GM23248 (cell line): Measurements from ENCODE around the gene FAM149B1. TPM values are rescaled to one million over a fixed set of nuclear protein-coding genes. Genes with fewer than 3 reads are reported as not detected.
A peak's percentile ranks its signal among the peaks of the same experiment; 100 is the strongest.
"Not testable (repeated sequence)": the region's sequence is repeated elsewhere in the genome, so short reads cannot be mapped to it uniquely, and the experiment has no call there.

Experiments
- DNase-seq: peaks from one replicate; pipeline ENCODE4 v3.0.0-alpha.2; 2015
- H2AFZ ChIP-seq: fragments of 200-600 bp; sonication (generic); 2 replicates; pipeline ENCODE4 v1.6.1; 2016; ENCODE audit warnings: antibody characterized with exemption
- H3F3A ChIP-seq: fragments of 200-600 bp; sonication (generic); 2 replicates; pipeline ENCODE4 v1.6.1; 2016; ENCODE audit warnings: mild to moderate bottlenecking, antibody characterized with exemption, mixed run types; ENCODE audit not compliant: insufficient read depth
- H3K27ac ChIP-seq: fragments of 200-600 bp; sonication (generic); 2 replicates; pipeline ENCODE4 v1.5.1; 2016; ENCODE audit warnings: mild to moderate bottlenecking
- H3K27me3 ChIP-seq: fragments of 200-600 bp; sonication (generic); replicated peaks from 2 replicates; pipeline ENCODE4 v1.6.1; 2016; ENCODE audit warnings: mild to moderate bottlenecking; ENCODE audit not compliant: insufficient read depth
- H3K36me3 ChIP-seq: fragments of 200-600 bp; sonication (generic); 2 replicates; pipeline ENCODE4 v1.6.1; 2016; ENCODE audit warnings: low read depth, mild to moderate bottlenecking
- H3K4me1 ChIP-seq: fragments of 200-600 bp; sonication (generic); 2 replicates; pipeline ENCODE4 v1.6.1; 2016; ENCODE audit warnings: mild to moderate bottlenecking; ENCODE audit not compliant: insufficient read depth
- H3K4me2 ChIP-seq: fragments of 200-600 bp; sonication (generic); one replicate; pipeline ENCODE4 v1.6.1; 2016; ENCODE audit warnings: mild to moderate bottlenecking; ENCODE audit not compliant: unreplicated experiment
- H3K4me3 ChIP-seq: fragments of 200-600 bp; sonication (generic); 2 replicates; pipeline ENCODE4 v1.5.1; 2016; ENCODE audit warnings: mild to moderate bottlenecking
- H3K79me2 ChIP-seq: fragments of 200-600 bp; sonication (generic); 2 replicates; pipeline ENCODE4 v1.6.1; 2016; ENCODE audit warnings: mild to moderate bottlenecking; ENCODE audit not compliant: insufficient read depth
- H3K9ac ChIP-seq: fragments of 200-600 bp; sonication (generic); 2 replicates; pipeline ENCODE4 v1.6.1; 2016; ENCODE audit warnings: mild to moderate bottlenecking
- H3K9me2 ChIP-seq: fragments of 200-600 bp; sonication (generic); 2 replicates; pipeline ENCODE4 v1.6.1; 2016; ENCODE audit warnings: mixed run types, mild to moderate bottlenecking, moderate library complexity; ENCODE audit not compliant: insufficient read depth
- H3K9me3 ChIP-seq: fragments of 200-600 bp; sonication (generic); one replicate; pipeline ENCODE4 v1.6.1; 2017; ENCODE audit warnings: low read depth
- H4K20me1 ChIP-seq: fragments of 200-600 bp; sonication (generic); 2 replicates; pipeline ENCODE4 v1.6.0; 2016; ENCODE audit not compliant: insufficient read depth
- EZH2 ChIP-seq: fragments of 200-600 bp; sonication (generic); IDR thresholded peaks from 2 replicates; pipeline ENCODE4 v1.6.1; 2018; ENCODE audit warnings: antibody characterized with exemption, mild to moderate bottlenecking; ENCODE audit not compliant: insufficient read depth, poor library complexity, severe bottlenecking
- EZH2phosphoT487 ChIP-seq: fragments of 200-600 bp; sonication (generic); IDR thresholded peaks from 2 replicates; pipeline ENCODE4 v1.6.1; 2018; ENCODE audit warnings: antibody characterized with exemption, moderate library complexity, mild to moderate bottlenecking, low read depth; ENCODE audit not compliant: insufficient read depth
- WGBS, 2 experiments: methylation state at CpG; one replicate each; pipeline ENCODE4 v1.1.6; 2015 to 2017; ENCODE audit warnings: low lambda C conversion rate in 2 of 2, low coverage in 1 of 2; ENCODE audit errors: missing lambda C conversion rate in 2 of 2; 5-methylcytosine and 5-hydroxymethylcytosine counted together
- in situ Hi-C: fragments of 300-500 bp; cut with MboI; formaldehyde crosslinking; loops from 2 replicates; pipeline ENCODE4 v1.15.0; 2020
- polyA plus RNA-seq: library from polyadenylated mRNA; unstranded; fragments of >200 nt; fragmentation: Nextera tagmentation; extraction: Ambion mirVana; gene quantifications from 2 replicates; pipeline ENCODE4 v1.2.1, GENCODE V29; 2016
- total RNA-seq: library from RNA; depleted of rRNA; stranded (reverse); fragments of >200 nt; shearing (Covaris generic); gene quantifications from 2 replicates; pipeline ENCODE4 v1.2.3, GENCODE V29; 2014

Gene FAM149B1
- total and polyA plus RNA-seq, 2 experiments from 2014 or later: 7.4 to 23.3 TPM

- WGBS, 2 experiments: 7% methylated on average over 22 to 23 of the region's 23 CpGs
- Histone ChIP-seq H3K4me3 (peak overlapping the region; percentile 96), H3K9me2 (no peaks in the 10 kb centered on the region), H3K9ac (peak overlapping the region; percentile 98), H2AFZ (peak overlapping the region; percentile 88), H3K9me3 (no peaks in the 10 kb centered on the region), H4K20me1 (no peaks in the 10 kb centered on the region), H3K4me2 (peak overlapping the region; percentile 99), H3K27me3 (no peaks in the 10 kb centered on the region), H3K27ac (peak overlapping the region; percentile 89), H3K36me3 (no peaks in the 10 kb centered on the region; the same call in 1 of the 2 replicates), H3F3A (peaks cover 12% of the 10 kb centered on the region; the same call in 1 of the 2 replicates), H3K4me1 (peaks cover 18% of the 10 kb centered on the region; the same call in 1 of the 2 replicates), H3K79me2 (peaks cover 68% of the 10 kb centered on the region)
- in situ Hi-C loops: no loop called here
- peak; percentile 95 for DNase-seq
- no peak for TF ChIP-seq EZH2
- TF ChIP-seq EZH2phosphoT487: no peak
These were observed 83.9 kb downstream of the FAM149B1 start for GRCh38 chr10:73251683-73252444.

- TF ChIP-seq EZH2: no peak
- no peak for TF ChIP-seq EZH2phosphoT487
- peaks cover 16% of the 10 kb centered on the region; the same call in 1 of the 2 replicates for H3K4me1 ChIP-seq
- no peaks in the 10 kb centered on the region; the same call in 1 of the 2 replicates for H3K36me3 ChIP-seq
- H3K9me3 ChIP-seq: no peaks in the 10 kb centered on the region
- H3K9ac ChIP-seq: peak within 1 kb of the TSS; percentile 98
- peak within 1 kb of the TSS; percentile 89 for H3K27ac ChIP-seq
- WGBS, 2 experiments: 1% methylated on average over 51 of the region's 51 CpGs
- H3K9me2 ChIP-seq: no peaks in the 10 kb centered on the region
- H3K4me3 ChIP-seq: peak within 1 kb of the TSS; percentile 96
- H3K79me2 ChIP-seq: peaks cover 65% of the 10 kb centered on the region
- in situ Hi-C loops: no loop called here
- peak; percentile 99 for DNase-seq
- H4K20me1 ChIP-seq: no peaks in the 10 kb centered on the region
- H3F3A ChIP-seq: peaks cover 10% of the 10 kb centered on the region; the same call in 1 of the 2 replicates
- H3K27me3 ChIP-seq: no peaks in the 10 kb centered on the region
- H2AFZ ChIP-seq: peak within 1 kb of the TSS; percentile 88
- H3K4me2 ChIP-seq: peak within 1 kb of the TSS; percentile 99
These were observed 84.7 kb downstream of the FAM149B1 start, which contains the start of gene MRPS16 for GRCh38 chr10:73252445-73253224. TSS of gene MRPS16 (minus strand) at chr10:73252644. CDS start at chr10:73252482, 162 bp downstream.

DNA sequence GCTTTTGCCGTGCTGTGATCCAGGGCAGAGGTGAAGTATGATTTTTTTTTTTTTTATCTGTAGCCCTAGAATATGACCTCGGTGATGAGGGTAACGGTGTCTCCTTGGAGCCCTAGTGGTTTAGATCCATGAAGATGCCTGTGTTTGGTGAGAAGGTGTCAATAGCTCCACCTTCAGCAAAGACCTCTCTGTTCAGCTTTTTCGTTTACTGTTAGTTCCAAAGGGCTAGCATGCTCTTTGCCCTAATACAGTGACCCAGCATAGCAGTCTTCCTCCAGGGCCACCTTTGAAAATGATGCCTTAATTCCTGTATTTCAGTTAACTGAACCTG lies 85.3 kb downstream of the FAM149B1 start:
- peak overlapping the region; percentile 89 for H3K27ac ChIP-seq
- H3K4me3 ChIP-seq: peak overlapping the region; percentile 96
- peak overlapping the region; percentile 92 for H3K4me2 ChIP-seq
- H3K9ac ChIP-seq: peak overlapping the region; percentile 98
- DNase-seq: peak; percentile 38
- H3K36me3 ChIP-seq: no peaks in the 10 kb centered on the region; the same call in 1 of the 2 replicates
- no peaks in the 10 kb centered on the region for H3K9me3 ChIP-seq
- no peaks in the 10 kb centered on the region for H4K20me1 ChIP-seq
- H2AFZ ChIP-seq: peak overlapping the region; percentile 88
- H3K27me3 ChIP-seq: no peaks in the 10 kb centered on the region
- TF ChIP-seq EZH2phosphoT487 (no peak), EZH2 (no peak)
- peaks cover 60% of the 10 kb centered on the region for H3K79me2 ChIP-seq
- H3F3A ChIP-seq: peaks cover 4% of the 10 kb centered on the region; the same call in 1 of the 2 replicates
- 0 to 5% methylated on average over 4 of the region's 4 CpGs for WGBS, 2 experiments
- H3K4me1 ChIP-seq: peaks cover 13% of the 10 kb centered on the region; the same call in 1 of the 2 replicates
- in situ Hi-C loops: no loop called here
- no peaks in the 10 kb centered on the region for H3K9me2 ChIP-seq

GRCh38 chr10:73258612-73259011 lies 90.7 kb downstream of the FAM149B1 start:
- in situ Hi-C loops, H3K4me3 ChIP-seq, H3K9ac ChIP-seq, H3K4me2 ChIP-seq, H3K4me1 ChIP-seq, H3K27ac ChIP-seq, DNase-seq, H3K9me2 ChIP-seq, H3K9me3 ChIP-seq, H2AFZ ChIP-seq, H3K27me3 ChIP-seq, H4K20me1 ChIP-seq, H3F3A ChIP-seq, H3K36me3 ChIP-seq: not testable (repeated sequence)
- peaks cover 10% of the 10 kb centered on the region for H3K79me2 ChIP-seq
- 93 to 96% methylated on average over 10 of the region's 10 CpGs for WGBS, 2 experiments
